ENCODE measurements around the gene RRH.
"Not testable (repeated sequence)": the region's sequence is repeated elsewhere in the genome, so short reads cannot be mapped to it uniquely, and the experiment has no call there.

RRH gene

DNA sequence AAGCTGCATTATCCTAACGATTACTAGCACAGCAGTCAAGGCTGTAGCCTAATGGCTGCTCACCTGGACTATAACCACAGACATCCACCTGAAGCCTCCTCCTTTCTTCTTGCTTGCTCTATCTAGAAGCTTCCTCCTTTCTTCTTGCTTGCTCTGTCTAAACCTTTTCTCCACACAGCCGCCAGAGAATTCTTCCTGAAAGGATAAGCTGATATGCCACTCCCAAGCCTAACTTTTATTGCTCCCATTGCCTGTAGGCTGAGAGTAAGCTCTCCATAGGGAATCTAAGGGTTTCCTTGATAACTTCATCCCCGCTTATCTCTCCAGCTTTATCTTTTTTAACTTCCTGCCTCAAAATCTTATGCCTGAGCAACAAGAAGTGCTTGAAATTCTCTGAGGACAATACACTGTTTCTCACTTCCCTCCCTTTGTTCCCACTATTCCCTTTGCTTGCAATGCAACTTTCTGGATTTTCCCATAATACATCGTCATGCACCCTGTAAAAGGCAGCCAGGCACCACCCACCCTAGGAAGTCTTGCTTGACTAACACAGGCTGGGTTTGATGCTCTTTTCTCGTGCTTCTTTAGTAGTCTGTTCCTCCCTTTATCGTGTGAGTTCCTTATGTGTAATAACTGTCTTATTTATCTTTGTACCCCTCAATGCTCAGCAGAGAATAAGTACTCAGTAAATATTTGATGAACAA, 18.8 kb downstream of the RRH start:
- DNase-seq (ENCODE audit: low read depth) = no peak

DNA sequence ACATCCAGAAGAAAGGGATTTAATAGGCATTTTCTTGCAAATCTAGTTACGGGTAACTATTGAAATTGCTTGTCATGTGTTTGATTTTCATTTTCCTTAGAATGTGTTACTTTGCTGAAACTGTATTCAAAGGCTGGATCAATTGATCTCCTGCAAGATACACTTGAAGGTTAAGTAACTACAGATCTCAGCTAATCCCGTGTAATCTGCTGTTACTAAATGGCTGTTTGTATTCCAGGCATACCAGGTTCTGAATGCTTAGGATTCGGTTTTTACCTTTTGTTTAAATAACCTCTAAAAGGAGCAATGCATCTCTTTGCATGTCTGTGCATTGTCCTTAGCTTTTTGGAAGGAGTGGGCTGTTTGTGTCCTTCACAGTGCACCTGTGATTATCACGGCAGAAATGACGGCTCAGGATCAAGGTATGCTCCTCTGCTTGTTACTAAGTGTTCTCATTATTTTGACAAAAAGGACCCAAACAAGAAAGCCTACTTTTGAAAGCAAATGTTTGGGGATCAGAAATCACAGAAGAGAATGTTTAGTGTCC, 20.2 kb downstream of the RRH start, which contains the start of gene LRIT3:
Gene LRIT3, plus strand, starts transcription at position 212 of the 547 bp plus-strand sequence. Its CDS starts 95 bp downstream, at position 307.
- no peak for DNase-seq (ENCODE audit: low read depth)

DNA sequence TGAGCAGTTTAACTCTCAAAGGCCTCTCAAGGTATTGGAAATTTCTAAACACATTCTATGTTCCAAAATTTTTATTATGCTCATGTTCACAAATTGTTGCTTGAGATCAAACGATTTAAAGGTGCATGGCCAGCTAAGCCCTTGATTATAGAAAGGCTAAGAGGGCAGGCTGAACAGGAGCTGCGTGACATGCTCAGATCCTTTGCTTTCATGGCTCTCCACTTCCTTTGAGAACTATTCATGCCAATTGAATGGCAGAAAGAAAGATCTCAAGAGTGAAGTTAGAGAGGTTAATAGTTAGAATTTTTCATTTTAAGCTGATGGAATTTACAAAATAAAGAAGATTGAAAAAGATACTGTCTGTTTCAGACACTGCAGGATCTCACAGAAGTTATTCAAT, 20.7 kb downstream of the RRH start:
- DNase-seq (ENCODE audit: low read depth) = no peak

DNA sequence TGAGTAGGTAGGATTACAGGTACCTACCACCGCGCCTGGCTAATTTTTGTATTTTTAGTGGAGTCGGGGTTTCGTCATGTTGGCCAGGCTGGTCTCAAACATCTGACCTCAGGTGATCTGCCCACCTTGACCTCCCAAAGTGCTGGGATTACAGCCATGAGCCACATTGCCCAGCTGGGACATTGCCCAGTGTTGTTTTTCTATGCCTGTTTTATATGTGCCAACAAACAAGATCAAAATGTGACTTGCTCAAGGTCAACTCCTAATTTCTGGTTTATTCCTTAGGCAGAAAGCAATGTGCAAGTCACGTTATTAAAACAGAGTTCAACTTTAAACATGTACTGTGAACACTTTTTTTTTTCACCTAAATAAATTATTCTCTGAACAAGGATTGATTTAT, 22.8 kb downstream of the RRH start:
- DNase-seq (ENCODE audit: low read depth) = no peak

DNA sequence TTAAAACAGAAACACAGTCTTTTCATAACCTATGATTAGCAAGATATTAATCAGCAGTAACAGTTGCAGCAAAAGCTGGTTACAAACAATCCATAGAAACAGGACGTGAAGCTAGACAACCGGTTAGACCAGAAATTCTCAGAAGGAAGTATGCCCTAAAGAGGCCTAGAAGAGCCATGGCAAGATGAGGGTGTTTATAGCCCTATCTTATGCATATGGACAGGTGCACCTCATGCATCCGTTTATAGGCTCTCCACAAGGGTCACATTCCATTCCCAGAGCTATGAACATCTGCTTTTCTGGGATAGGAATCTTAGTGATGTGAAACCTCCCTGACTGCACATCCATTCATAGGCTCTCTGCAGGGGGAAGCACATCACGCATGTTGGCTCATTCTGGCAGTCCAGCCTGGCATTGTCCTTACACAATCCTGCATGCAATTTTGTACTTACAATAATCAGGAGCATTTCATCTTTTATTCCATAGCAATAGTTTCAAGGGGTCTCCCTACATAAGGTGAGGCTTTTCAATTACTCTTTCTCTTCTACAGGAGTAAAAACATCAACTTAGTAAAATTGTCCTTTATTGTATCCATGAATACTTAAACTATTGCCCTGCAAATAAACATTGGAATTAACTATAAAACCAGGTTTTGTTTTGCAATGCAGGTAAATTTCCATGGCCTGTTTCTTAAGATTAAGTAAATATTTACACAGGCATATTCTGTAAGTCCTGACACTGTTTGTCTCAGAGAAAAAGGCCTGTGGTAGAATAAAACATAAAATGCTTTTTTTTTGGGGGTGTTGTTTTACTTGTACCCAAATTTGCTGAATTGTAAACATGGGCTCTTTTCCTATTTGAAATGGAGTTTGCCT, 31.9 kb downstream of the RRH start:
- DNase-seq (ENCODE audit: low read depth) = not testable (repeated sequence)

DNA sequence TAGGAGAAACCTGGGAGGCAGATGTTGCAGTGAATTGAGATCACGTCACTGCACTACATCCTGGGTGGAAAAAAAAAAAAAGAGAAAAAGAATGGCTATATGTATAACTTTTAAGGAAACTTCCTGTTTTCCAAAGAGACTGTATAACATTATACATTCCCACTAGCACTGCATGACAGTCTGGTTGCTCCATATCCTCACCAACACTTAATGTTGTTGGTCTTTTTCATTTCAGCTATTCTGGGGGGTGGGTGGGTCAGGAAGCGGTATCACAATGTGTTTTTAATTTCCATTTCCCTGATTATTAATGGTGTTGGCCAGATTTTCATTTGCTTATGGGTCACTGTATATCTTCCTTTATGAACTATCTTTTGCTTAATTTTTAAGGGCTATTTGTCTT, 33.5 kb downstream of the RRH start:
- DNase-seq (ENCODE audit: low read depth) = no peak

DNA sequence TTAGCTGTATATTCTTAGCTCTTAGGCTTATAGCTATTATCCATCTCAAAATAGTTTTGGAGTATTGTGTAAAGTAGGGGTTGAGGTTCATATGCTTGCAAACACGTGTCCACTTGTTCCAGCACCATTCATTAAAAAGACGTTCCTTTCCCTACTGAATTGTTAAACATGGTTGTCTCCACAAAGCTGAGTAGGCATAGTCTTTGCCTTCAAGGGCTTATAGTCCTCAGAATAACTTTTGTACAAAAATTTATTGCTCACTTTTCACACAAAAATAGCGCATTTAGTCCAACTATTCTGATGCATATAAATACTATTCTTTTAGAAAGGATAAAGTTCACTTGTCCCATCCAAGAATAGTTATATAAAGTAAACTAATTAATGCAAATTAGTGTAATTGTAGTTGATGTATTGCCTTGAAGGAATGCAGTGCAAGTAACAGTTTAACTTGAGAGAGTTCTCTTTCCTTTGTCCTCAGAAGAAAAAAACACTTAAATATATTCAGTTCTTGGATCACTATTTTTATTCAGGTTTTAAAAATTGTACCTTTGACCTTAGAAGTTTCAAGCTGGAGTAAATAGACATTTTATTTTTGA, 34.2 kb downstream of the RRH start:
- no peak for DNase-seq (ENCODE audit: low read depth)

DNA sequence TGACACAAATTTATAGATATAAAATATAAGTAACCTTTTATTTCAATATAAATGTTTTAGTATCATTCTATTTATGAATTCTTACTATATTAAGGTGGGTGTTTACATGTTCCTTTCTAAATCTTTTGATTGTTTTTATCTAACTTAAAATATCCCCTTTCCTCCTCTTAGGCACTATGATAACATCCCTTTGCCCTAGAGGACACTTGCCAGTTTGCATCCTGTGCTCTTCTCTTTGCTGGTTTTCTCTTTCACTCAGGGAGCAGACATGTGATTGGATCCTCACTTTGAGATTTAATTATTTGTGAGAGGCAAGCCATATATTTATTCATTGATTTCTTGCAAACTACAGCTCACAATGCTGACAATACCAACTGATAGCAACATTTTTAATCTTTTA, 36.4 kb downstream of the RRH start:
- no peak for DNase-seq (ENCODE audit: low read depth)

DNA sequence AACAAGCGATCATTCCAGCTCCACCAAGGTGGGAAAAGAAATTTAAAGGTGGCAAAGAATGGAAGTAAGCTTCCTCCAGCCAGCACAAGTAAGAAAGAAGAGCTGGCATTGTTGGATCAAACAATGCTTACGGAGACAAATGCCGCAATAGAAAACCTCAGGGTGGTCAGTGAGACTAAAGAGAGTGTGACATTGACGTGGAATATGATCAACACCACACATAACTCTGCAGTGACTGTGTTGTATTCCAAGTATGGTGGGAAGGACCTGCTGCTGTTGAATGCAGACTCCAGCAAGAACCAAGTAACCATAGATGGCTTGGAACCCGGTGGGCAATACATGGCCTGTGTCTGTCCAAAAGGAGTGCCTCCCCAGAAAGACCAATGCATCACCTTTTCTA, 42.3 kb downstream of the RRH start:
- DNase-seq (ENCODE audit: low read depth) = no peak

DNA sequence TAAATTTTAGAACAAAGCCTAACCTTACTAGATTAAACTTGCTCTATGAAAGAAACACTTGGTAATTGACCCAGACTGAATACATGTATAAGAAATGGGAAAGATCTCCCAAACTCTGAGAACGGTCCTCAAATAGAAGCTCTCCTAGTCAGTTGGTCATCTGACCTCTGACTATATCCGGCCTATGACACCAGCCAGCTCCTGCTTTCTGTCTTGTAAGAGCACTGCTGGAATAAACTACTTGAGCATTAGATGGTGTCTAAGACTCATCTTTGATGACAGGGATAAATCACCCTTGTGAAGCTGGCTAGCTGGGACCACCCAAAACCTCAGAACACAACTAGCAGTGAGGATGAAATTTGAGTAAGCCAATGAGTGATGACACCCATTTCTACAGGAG, 44.3 kb downstream of the RRH start:
- DNase-seq (ENCODE audit: low read depth) = no peak

DNA sequence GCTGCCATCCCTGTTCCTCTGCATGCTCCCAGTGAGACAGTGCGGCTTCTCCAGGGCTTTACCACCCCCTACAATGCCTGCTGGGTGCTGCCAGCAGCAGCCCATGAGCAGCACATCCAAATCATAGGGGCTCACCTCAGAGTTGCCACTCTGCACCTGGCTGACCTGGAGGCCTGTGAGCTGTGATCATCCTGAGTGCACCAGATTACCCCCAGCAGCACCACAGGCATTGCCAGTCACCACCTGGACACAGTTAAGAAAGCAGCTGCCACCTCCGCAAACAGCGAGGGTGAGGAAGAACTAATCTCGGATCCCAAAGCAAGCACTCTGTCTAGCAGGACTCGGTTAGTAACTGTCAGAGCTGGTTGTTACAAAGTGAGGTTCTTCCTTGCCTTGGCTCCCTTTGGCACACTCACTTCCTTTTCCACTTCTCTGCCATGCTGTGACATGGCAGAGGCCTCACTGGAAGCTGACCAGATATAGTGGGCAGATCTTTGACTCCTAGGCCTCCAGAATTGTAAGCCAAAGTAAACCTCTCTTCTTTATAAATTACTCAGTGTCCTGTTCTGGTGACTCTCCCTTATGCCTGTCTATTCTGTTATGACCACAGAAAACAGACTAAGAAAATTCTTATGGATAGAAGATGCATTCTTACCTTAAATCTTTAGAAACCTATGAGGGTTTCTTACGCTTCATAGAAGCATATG, 45.3 kb downstream of the RRH start:
- DNase-seq (ENCODE audit: low read depth) = no peak

DNA sequence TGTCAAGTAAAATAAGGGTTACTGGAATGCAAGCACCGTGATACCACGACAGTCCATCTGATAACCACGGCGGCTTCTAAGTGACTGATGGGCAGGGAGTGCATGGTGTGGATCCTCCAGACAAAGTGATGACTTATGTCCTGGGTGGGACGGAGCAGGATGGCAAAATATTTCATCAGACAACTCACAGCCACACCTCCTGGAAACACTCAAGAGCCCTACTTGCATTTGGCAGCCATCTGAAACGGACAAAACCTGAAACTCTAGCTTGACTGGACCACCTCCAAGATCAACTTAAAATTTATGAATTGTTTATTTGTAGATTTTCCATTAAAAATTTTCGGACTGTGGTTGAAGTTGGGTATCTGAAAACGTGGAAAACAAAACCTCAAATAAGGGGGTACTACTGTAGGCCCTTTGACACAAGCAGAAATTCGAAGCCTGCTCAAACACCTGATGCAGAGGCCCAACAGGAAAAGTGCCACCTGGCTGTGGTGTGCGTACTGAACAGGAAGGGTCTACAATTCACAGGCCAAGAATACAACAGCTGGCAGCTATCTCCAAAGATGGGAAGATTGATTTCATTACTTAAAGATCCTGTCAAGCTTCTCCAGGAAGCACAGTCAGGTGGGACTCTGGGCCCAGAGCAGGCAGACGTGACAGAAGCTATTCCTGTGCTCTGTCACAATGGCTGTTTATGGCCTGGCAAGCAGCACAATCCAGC, 46.2 kb downstream of the RRH start:
- no peak for DNase-seq (ENCODE audit: low read depth)

DNA sequence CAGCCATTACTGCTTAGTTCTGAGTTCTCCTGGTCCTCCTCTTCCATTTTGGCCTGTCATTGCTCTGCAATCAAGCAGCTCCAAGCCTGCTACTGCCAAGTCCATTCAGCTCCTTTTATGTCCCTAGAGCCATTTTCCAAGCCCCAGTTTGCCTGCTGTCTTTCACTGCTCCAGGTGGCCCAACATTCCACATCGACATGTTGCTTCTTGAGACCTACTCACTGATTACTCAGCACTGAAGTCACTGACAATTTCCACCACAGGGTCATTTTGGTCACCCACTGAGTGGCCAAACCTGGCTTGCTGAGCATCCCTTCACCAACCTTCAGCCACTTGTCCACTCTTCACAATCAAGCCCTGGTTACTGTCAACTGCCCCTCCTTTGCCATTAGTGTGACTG, 47.3 kb downstream of the RRH start:
- DNase-seq (ENCODE audit: low read depth) = no peak

DNA sequence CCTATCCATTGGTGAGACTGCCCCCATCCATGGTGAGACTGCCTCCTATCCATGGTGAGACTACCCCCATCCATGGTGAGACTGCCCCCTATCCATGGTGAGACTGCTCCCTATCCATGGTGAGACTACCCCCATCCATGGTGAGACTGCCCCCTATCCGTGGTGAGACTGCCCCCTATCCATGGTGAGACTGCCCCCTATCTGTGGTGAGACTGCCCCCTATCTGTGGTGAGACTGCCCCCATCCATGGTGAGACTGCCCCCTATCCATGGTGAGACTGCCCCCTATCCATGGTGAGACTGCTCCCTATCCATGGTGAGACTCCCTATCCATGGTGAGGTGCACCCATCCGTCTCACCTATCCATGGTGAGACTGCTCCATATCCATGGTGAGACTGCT, 47.8 kb downstream of the RRH start:
- not testable (repeated sequence) for DNase-seq (ENCODE audit: low read depth)

DNA sequence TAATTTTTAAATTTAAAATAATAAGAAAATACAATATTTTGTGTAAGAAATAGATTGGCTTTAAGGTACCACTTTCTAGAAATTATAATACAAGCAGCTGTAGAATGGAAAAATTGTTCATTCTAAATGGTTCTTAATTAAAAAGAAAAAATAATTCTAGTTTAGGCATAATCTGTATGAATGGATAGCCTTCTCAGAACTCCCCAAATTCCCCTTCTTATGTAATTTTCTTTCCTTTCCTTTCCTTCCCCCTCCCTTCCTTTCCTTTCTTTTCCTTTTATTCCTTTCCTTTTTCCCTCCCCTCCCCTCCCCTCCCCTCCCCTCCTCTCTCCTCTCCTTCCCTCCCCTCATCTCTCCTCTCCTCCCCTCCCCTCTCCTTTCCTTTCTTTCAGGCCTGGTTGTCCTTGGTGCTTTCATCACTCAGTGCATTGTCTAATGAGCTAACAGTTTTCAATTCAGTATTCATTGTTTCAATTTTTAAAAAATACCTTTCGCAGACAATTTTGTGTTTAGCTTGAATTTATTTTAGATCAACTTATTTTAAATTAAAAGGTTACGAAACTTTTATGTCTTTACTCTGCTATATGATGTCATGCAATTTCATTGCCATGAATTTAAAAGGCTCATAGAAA, 49.0 kb downstream of the RRH start:
- DNase-seq (ENCODE audit: low read depth) = no peak

DNA sequence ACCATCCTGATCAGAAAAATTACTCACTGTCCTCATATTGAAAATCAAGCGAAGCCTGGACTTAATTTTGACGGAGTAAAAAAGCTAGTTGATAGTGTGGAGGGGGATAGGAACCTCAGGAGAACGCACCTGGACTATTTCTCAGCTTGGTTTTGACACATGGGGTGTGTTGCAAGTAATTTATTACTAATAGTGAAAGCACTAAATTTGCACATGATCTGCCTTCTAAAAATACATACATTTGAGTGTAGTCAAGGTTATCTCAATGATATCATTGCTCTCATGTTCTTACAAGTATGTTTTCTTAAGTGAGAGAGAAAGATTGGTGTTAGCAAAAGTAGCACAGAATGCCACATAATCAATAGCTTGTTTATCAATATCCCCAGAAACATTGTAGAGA, 49.6 kb downstream of the RRH start:
- no peak for DNase-seq (ENCODE audit: low read depth)

DNA sequence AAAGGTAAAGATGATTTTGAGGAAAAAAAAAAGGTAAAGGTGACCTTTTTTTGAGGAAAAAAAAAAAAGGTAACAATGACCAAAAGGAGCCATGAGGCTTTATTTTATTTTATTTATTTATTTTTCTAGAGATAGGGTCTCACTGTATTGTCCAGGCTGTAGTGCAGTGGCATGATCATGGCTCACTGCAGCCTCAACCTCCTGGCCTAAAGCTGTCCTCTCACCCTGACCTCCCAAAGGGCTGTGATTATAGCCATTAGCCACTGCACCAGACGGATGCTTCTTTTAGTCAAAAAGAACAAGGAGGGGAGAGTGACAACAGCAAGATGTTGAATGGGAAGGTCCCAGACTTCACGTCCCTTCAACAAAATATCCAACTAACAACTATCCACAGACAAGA, 50.6 kb downstream of the RRH start:
- DNase-seq (ENCODE audit: low read depth) = no peak

DNA sequence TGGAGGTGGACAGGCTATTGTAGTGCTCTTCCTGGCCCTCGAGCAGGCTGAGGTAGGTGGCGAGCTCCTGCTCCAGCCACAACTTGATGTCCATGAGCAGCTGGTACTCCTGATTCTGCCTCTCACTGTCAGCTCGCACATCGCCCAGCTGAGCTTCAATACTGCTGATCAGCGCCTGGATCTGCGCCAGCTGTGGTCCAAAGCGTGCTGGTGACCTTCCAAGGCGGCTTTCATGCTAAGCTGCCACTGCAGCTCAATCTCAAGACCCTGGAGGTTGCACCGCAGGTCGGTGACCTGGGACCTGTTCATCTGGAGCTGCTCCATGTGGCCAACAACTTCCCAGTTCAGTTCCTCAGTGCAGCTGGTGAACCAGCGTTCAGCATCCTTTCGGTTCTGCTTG, 51.3 kb downstream of the RRH start:
- no peak for DNase-seq (ENCODE audit: low read depth)

DNA sequence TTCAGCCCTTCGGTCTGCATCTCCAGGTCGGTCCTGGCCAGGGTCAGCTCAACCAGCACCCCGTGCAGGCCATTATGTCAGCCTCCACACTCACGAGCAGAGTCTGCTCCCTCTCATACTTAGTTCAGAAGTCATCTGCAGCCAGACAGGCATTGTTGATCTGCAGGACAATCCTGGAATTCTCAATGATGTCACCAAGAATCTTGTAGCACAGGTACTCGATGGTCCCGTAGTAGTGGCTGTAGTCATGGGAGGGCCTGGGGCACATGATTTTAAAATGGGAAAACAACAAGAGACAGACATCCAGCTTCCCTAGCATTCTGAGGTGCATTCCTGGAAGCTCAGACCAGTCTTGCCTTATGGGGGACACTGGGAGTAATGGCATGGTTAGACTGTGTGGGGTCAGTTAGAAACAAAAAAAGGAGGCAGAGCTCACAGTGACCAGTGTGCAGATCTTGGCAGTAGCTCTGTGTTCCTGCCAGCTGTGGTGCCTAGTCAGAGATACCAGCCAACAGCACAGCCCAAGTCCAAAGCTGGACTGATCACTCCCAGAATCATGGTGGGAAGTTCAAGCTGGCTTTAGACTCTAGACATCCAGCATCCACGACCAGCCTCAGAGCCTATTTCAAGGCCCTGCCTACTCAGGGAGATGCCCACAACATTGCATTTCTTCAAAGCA, 52.0 kb downstream of the RRH start:
- no peak for DNase-seq (ENCODE audit: low read depth)

DNA sequence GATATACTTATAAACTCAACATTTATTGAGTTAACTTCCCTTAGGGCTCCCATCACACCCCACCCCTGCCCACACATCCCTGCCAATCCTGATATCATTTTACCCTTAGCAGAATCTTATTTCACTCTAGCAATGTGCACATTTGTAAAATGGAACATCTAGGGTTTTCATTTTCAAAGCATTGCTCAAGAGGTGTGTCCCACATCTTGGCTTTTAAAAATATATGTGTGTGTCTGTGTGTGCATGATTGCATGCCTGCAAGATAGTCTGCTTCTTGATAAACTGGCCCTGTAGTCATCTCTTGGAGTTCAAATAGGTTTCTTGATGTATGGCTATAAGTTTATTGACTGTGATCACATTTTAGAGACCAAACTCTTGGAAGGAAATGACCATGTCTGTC, 58.5 kb downstream of the RRH start:
- no peak for DNase-seq (ENCODE audit: low read depth)
